GM12873 (cell line): ENCODE data around the gene UGT1A6.

ENCODE experiments used
- CTCF ChIP-seq: IDR thresholded peaks from 2 replicates; pipeline ENCODE4 v1.5.1; 2012; ENCODE audit warnings: low read depth, mild to moderate bottlenecking, moderate library complexity, low read length, control low read depth; ENCODE audit not compliant: insufficient read depth; ENCODE audit errors: missing control alignments

Gene UGT1A6

DNA sequence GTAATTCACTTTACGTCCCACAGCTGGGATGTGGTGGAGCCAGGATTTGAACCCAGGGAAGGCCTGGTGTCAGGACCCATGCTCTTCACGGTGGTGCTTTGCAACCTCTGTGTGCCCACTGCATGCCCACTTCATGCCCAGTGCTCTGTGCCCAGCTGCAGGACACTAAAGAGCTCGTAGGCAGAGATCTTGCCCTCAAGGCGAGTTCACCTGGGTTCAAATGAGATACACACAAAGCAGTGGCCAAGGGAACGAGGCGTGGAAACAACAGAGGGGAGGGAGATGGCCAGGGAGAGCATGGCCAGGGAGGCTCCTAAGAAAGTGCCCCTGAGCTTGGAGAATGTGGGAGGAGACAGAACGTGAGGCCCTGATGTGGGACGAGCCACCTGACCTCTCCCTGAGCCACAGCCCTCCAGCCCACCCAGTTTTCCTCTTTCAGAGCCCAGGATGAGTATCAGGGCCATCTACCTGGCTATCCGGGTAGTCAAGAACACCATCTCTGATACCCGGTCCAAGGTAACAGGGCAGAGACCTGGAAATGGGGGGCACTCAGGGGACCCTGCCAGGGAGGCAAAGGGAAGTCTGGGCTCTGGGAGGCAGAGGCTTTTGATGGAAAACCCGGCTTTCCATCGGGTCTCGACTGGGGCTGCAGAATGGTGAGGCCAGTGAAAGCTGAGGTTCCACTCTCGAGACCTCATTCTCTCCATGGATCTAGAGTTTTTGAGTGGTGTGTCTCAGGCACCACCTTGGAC lies 105.8 kb downstream of the UGT1A6 start:
- no peak for TF ChIP-seq CTCF

DNA sequence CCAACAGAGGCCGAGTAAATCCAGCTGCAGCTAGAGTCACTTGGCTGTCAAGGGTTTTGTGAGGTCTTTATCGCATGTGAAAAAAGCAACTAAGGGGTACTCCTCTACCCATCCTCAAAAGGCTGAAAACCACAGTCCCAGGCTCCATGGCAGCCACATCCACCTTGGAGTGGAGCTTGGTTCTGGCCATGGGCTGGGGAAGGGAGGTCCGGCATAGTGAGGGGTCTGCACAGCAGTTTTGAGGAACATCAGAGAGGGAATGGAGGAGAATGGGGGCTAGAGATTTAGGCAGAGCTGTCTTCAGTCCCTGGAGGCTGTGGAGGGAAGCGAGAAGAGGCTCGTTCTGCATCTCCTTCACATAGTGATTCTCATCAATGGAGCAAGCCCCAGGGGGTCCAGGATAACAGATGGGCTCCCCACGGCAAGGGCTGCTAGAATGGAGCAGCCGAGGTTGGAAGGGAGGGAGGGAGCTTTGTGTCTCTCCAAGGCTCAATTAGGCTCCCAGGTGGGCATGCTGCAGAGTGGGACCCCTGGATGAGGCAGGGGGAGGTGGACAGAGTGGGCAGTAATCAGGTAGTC lies 106.5 kb downstream of the UGT1A6 start:
- TF ChIP-seq CTCF = no peak

DNA sequence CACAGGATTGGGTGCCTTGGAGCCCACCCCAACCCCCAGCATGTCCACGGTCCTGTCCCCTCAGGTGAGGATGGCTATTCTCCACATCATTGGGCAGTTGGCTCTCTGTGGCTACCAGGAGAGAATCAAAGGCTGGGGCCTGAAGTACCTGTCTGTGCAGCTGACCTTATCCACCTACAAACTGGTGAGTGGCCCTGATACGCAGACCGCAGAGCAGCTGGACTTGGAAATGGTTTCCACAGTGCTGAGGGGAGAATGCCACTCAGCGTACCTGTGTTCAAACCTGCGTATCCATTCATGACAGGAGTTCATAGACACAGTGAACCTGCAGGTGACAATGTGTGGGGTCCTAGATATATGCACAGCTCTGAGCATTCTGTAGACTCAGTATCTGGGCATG lies 107.0 kb downstream of the UGT1A6 start:
- no peak for TF ChIP-seq CTCF

DNA sequence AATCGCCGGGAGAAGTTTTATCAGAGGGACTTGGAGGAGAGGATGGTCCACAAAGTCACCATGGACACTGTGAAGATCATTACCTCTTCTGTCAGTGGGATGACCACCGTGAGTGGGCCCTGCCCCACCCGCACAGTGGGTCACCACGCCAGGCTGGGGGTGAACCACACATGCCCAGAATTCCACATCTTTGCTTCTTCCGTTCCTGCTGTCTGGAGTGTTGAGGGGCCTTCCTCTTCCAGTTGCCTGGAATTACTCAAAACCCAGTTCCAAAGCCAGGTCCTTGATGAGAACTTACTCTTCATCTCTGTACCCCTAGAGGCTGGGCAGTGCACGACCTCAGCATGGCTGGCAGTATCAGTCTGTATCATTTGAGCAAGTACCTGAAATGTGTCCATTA lies 107.5 kb downstream of the UGT1A6 start:
- TF ChIP-seq CTCF = peak; percentile 9

- no peak for TF ChIP-seq CTCF
Observed at GRCh38 chr2:233801357-233802131, 108.9 kb downstream of the UGT1A6 start.

- no peak for TF ChIP-seq CTCF
Observed at GRCh38 chr2:233802132-233802815, 109.6 kb downstream of the UGT1A6 start.
